Liver (tissue), 9 donors: Measurements from ENCODE around the gene GLTPD2. TPM values are rescaled to one million over a fixed set of nuclear protein-coding genes. Genes with fewer than 3 reads are reported as not detected.

Experiments
- DNase-seq: peaks from one replicate; pipeline ENCODE4 v3.0.0-alpha.2; 2017; ENCODE audit warnings: low spot score
- H3K27ac ChIP-seq, 2 donors: one replicate each; pipeline ENCODE4 v1.7.0; 2013; ENCODE audit warnings: inconsistent platforms in 2 of 2, low read length in 2 of 2, control low read depth in 1 of 2, low read depth in 1 of 2, mild to moderate bottlenecking in 1 of 2
- H3K27me3 ChIP-seq, 4 donors: one replicate each; pipeline versions ENCODE4 v1.6.1 to v1.7.0; 2013; ENCODE audit warnings: low read length in 3 of 4, inconsistent platforms in 1 of 4, mild to moderate bottlenecking in 1 of 4, moderate library complexity in 1 of 4; ENCODE audit not compliant: control insufficient read depth in 4 of 4, insufficient read depth in 4 of 4
- H3K36me3 ChIP-seq, 4 donors: one replicate each; pipeline versions ENCODE4 v1.6.1 to v1.7.0; 2013; ENCODE audit warnings: low read length in 3 of 4, mild to moderate bottlenecking in 3 of 4, low read depth in 1 of 4, moderate library complexity in 1 of 4; ENCODE audit not compliant: control insufficient read depth in 4 of 4, insufficient read depth in 3 of 4
- H3K4me1 ChIP-seq, 4 donors: one replicate each; pipeline versions ENCODE4 v1.6.1 to v1.7.0; 2013; ENCODE audit warnings: low read length in 3 of 4, mild to moderate bottlenecking in 3 of 4, moderate library complexity in 1 of 4; ENCODE audit not compliant: control insufficient read depth in 4 of 4, insufficient read depth in 4 of 4
- H3K4me3 ChIP-seq, 3 donors: one replicate each; pipeline versions ENCODE4 v1.6.1 to v1.7.0; 2013; ENCODE audit warnings: low read length in 3 of 3, control low read depth in 1 of 3, low read depth in 1 of 3, mild to moderate bottlenecking in 1 of 3
- H3K9ac ChIP-seq, 2 donors: one replicate each; pipeline ENCODE4 v1.7.0; 2013; ENCODE audit warnings: low read length in 2 of 2, mild to moderate bottlenecking in 2 of 2, moderate library complexity in 2 of 2, control low read depth in 1 of 2, low read depth in 1 of 2
- H3K9me3 ChIP-seq, 4 donors: one replicate each; pipeline versions ENCODE4 v1.6.1 to v1.7.0; 2013; ENCODE audit warnings: low read length in 3 of 4; ENCODE audit not compliant: control insufficient read depth in 4 of 4
- ATF3 ChIP-seq: IDR thresholded peaks from 2 replicates; pipeline ENCODE4 v1.6.1; 2016; ENCODE audit warnings: antibody characterized with exemption
- EGR1 ChIP-seq, 2 donors: IDR thresholded peaks; 2 replicates each; pipeline ENCODE4 v1.6.1; 2016 to 2018; ENCODE audit warnings: antibody characterized with exemption in 2 of 2, low read depth in 2 of 2
- FOXA1 ChIP-seq: IDR thresholded peaks from 2 replicates; pipeline ENCODE4 v1.6.1; 2016; ENCODE audit warnings: antibody characterized with exemption
- FOXA2 ChIP-seq: IDR thresholded peaks from 2 replicates; pipeline ENCODE4 v1.6.1; 2016; ENCODE audit warnings: antibody characterized with exemption
- GABPA ChIP-seq, 2 donors: IDR thresholded peaks in 1 of 2; conservative IDR thresholded peaks in 1 of 2; 2 replicates each; pipeline ENCODE4 v1.6.1; 2016; ENCODE audit warnings: antibody characterized with exemption in 2 of 2, mild to moderate bottlenecking in 1 of 2, moderate library complexity in 1 of 2
- HNF4A ChIP-seq, 2 donors: conservative IDR thresholded peaks; 2 replicates each; pipeline ENCODE4 v1.6.1; 2016; ENCODE audit warnings: antibody characterized with exemption in 2 of 2, mild to moderate bottlenecking in 2 of 2
- HNF4G ChIP-seq: IDR thresholded peaks from 2 replicates; pipeline ENCODE4 v1.6.1; 2016; ENCODE audit warnings: antibody characterized with exemption
- JUND ChIP-seq, 2 donors: IDR thresholded peaks; 2 replicates each; pipeline ENCODE4 v1.6.1; 2016; ENCODE audit warnings: antibody characterized with exemption in 2 of 2
- MAX ChIP-seq: IDR thresholded peaks from 2 replicates; pipeline ENCODE4 v1.6.1; 2016; ENCODE audit warnings: antibody characterized with exemption
- NR2F2 ChIP-seq: IDR thresholded peaks from 2 replicates; pipeline ENCODE4 v1.6.1; 2016; ENCODE audit warnings: antibody characterized with exemption
- RAD21 ChIP-seq, 2 donors: IDR thresholded peaks; 2 replicates each; pipeline ENCODE4 v1.6.1; 2016; ENCODE audit warnings: antibody characterized with exemption in 2 of 2, mild to moderate bottlenecking in 2 of 2
- REST ChIP-seq: IDR thresholded peaks from 2 replicates; pipeline ENCODE4 v1.6.1; 2016; ENCODE audit warnings: antibody characterized with exemption, mild to moderate bottlenecking
- RXRA ChIP-seq, 2 donors: IDR thresholded peaks; 2 replicates each; pipeline ENCODE4 v1.6.1; 2017 to 2018; ENCODE audit warnings: antibody characterized with exemption in 2 of 2, mild to moderate bottlenecking in 1 of 2
- SP1 ChIP-seq: IDR thresholded peaks from 2 replicates; pipeline ENCODE4 v1.6.1; 2018; ENCODE audit warnings: antibody characterized with exemption, mild to moderate bottlenecking
- TAF1 ChIP-seq: conservative IDR thresholded peaks from 2 replicates; pipeline ENCODE4 v1.6.1; 2016; ENCODE audit warnings: antibody characterized with exemption, mild to moderate bottlenecking
- YY1 ChIP-seq: IDR thresholded peaks from 2 replicates; pipeline ENCODE4 v1.6.1; 2016; ENCODE audit warnings: antibody characterized with exemption, mild to moderate bottlenecking
- ZBTB33 ChIP-seq: IDR thresholded peaks from 2 replicates; pipeline ENCODE4 v1.6.1; 2016; ENCODE audit warnings: antibody characterized with exemption
- WGBS: extraction: QIAGEN DNeasy Blood & Tissue Kit; methylation state at CpG from one replicate; pipeline ENCODE4 v1.1.7; 2013; 5-methylcytosine and 5-hydroxymethylcytosine counted together
- polyA plus RNA-seq, 2 donors: library from polyadenylated mRNA; stranded (reverse) in 1 of 2; unstranded in 1 of 2; fragments of 200-250 nt in 1 of 2; fragments of >200 nt in 1 of 2; fragmentation: Nextera tagmentation in 1 of 2; extraction: Ambion mirVana in 1 of 2; gene quantifications; one replicate each; pipeline versions ENCODE4 v1.2.1 to v1.2.3, GENCODE V29; 2013 to 2015
- total RNA-seq, 2 donors: library from RNA; depleted of rRNA; stranded (reverse); fragments of >200 nt; gene quantifications; one replicate each; pipeline ENCODE4 v1.2.3, GENCODE V29; 2014
- TF ChIP-seq, protein P1 (sequence below): fragments of 150-350 bp; IDR thresholded peaks from 2 replicates; pipeline ENCODE4 v1.5.1; 2017; ENCODE audit warnings: improper control_type of control experiment, low read depth, low read length; ENCODE audit not compliant: missing input control
- donor health status: healthy.
- donor health status: healthy.
- donor health status: healthy.
- donor health status: healthy.
- donor health status: healthy.

The GLTPD2 gene
- total RNA-seq: 10 to 100 TPM; 15.1 to 34.5 TPM
- polyA plus RNA-seq: 10 to 100 TPM; 16.9 to 63.2 TPM

DNA sequence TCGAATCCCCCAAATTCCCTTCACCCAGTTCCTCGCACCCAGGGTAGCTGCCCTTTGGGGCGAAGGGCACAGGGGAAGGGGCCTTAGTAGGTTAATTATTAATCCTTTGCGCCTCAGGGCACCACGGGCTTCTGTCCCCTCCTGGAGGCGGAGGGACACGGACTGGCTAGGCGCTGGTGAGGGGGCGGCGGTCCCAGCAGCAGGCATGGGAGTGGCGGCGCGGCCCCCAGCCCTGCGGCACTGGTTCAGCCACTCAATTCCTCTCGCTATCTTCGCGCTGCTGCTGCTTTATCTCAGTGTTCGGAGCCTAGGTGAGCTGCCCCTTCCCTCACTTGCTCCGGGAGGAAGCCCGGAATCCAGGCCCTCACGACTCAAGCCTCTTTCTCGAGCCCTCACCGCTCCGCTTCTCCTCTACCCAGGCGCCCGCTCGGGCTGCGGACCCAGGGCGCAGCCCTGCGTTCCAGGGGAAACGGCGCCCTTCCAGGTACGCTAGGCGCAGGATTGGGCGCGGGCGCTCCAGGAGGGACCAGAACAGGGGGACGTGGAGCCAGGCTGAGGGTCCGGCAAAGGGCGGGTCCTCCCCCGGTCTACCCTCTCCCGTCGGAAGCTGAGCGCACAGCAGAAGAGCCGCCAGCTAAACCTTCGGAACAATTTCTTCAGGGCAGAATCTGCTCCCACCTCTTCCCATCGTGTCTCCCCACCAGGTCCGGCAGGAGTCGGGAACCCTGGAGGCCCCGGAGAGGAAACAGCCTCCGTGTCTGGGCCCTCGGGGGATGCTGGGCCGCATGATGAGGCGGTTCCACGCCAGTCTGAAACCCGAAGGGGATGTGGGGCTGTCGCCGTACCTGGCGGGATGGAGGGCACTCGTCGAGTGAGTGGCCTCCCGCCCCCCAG is at the start of gene GLTPD2:
GLTPD2 (plus strand) TSS at position 158 of the 894 bp plus-strand sequence; CDS start at position 206, 48 bp downstream.
- peak within 1 kb of the TSS; percentile 68 to 78 (median 71) for H3K4me3 ChIP-seq
- no peaks in the 10 kb centered on the region for H3K27me3 ChIP-seq
- no peaks in the 10 kb centered on the region for H3K9me3 ChIP-seq
- no peaks in the 10 kb centered on the region for H3K36me3 ChIP-seq
- peak within 1 kb of the TSS; percentile 71 to 80 for H3K9ac ChIP-seq
- DNase-seq: peak; percentile 72
- no peak for TF ChIP-seq YY1
- no peak for TF ChIP-seq GABPA (IDR thresholded peaks at IDR 0.05 in 1 of 2, conservative IDR thresholded peaks at IDR 0.05 in 1 of 2)
- no peak for TF ChIP-seq FOXA1
- peak; percentile 80 for TF ChIP-seq SP1
- TF ChIP-seq HNF4G: no peak
- TF ChIP-seq RAD21 (IDR thresholded peaks at IDR 0.05): peak; percentile 26 to 46
- peak; percentile 22 for TF ChIP-seq REST
- TF ChIP-seq HNF4A (conservative IDR thresholded peaks at IDR 0.05): peak; percentile 71 to 83
- TF ChIP-seq ATF3: no peak
- TF ChIP-seq, protein P1, sequence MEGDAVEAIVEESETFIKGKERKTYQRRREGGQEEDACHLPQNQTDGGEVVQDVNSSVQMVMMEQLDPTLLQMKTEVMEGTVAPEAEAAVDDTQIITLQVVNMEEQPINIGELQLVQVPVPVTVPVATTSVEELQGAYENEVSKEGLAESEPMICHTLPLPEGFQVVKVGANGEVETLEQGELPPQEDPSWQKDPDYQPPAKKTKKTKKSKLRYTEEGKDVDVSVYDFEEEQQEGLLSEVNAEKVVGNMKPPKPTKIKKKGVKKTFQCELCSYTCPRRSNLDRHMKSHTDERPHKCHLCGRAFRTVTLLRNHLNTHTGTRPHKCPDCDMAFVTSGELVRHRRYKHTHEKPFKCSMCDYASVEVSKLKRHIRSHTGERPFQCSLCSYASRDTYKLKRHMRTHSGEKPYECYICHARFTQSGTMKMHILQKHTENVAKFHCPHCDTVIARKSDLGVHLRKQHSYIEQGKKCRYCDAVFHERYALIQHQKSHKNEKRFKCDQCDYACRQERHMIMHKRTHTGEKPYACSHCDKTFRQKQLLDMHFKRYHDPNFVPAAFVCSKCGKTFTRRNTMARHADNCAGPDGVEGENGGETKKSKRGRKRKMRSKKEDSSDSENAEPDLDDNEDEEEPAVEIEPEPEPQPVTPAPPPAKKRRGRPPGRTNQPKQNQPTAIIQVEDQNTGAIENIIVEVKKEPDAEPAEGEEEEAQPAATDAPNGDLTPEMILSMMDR: no peak
- peak; percentile 63 to 86 for TF ChIP-seq RXRA (IDR thresholded peaks at IDR 0.05)
- TF ChIP-seq ZBTB33: no peak
- TF ChIP-seq JUND (IDR thresholded peaks at IDR 0.05): no peak
- no peak for TF ChIP-seq FOXA2
- no peak for TF ChIP-seq NR2F2
- no peak for TF ChIP-seq MAX
- TF ChIP-seq EGR1 (IDR thresholded peaks at IDR 0.05; ENCODE audit: low read depth in 2 of 2): peak in 1 of 2 donors; percentile 84
- TF ChIP-seq TAF1: peak; percentile 57
- 14% methylated on average over 62 of the region's 62 CpGs for WGBS
- H3K4me1 ChIP-seq: peaks cover 3 to 37% (median 22%) of the 10 kb centered on the region in 4 donors
- H3K27ac ChIP-seq: peak within 1 kb of the TSS; percentile 76 to 94
